ENCODE results near the gene F2R.
"Not testable (repeated sequence)": the region's sequence is repeated elsewhere in the genome, so short reads cannot be mapped to it uniquely, and the experiment has no call there.

F2R gene

GRCh38 chr5:76724871-76725270, 8.9 kb downstream of the F2R start:
- Histone ChIP-seq H3K27me3 (ENCODE audit: insufficient read depth, low read length) (no peaks in the 10 kb centered on the region), H3K4me3 (ENCODE audit: low read length) (no peak overlapping the region), H3K9me3 (ENCODE audit: insufficient read depth, low read depth, low read length) (peaks cover 16% of the 10 kb centered on the region), H3K27ac (ENCODE audit: low read length) (no peak overlapping the region), H3K4me1 (ENCODE audit: insufficient read depth, low read length) (peaks cover 3% of the 10 kb centered on the region; the same call in 1 of the 2 replicates), H3K9ac (ENCODE audit: low read depth, low read length) (no peak overlapping the region), H3K36me3 (ENCODE audit: insufficient read depth, low read depth, low read length) (peaks cover 14% of the 10 kb centered on the region; the same call in 1 of the 2 replicates)

- Histone ChIP-seq H3K9me3 (ENCODE audit: insufficient read depth, low read depth, low read length) (peaks cover 21% of the 10 kb centered on the region), H3K27ac (ENCODE audit: low read length) (no peak overlapping the region), H3K27me3 (ENCODE audit: insufficient read depth, low read length) (no peaks in the 10 kb centered on the region), H3K36me3 (ENCODE audit: insufficient read depth, low read depth, low read length) (peaks cover 39% of the 10 kb centered on the region), H3K9ac (ENCODE audit: low read depth, low read length) (no peak overlapping the region), H3K4me3 (ENCODE audit: low read length) (no peak overlapping the region), H3K4me1 (ENCODE audit: insufficient read depth, low read length) (peaks cover 3% of the 10 kb centered on the region; the same call in 1 of the 2 replicates)
These were observed 13.0 kb downstream of the F2R start for GRCh38 chr5:76728965-76729364.

- Histone ChIP-seq H3K36me3 (ENCODE audit: insufficient read depth, low read depth, low read length) (peaks cover 46% of the 10 kb centered on the region), H3K27me3 (ENCODE audit: insufficient read depth, low read length) (no peaks in the 10 kb centered on the region), H3K9me3 (ENCODE audit: insufficient read depth, low read depth, low read length) (peaks cover 21% of the 10 kb centered on the region), H3K4me1 (ENCODE audit: insufficient read depth, low read length) (peaks cover 2% of the 10 kb centered on the region; the same call in 1 of the 2 replicates), H3K4me3 (ENCODE audit: low read length) (no peak overlapping the region), H3K9ac (ENCODE audit: low read depth, low read length) (no peak overlapping the region), H3K27ac (ENCODE audit: low read length) (no peak overlapping the region)
These were observed 13.7 kb downstream of the F2R start for GRCh38 chr5:76729373-76730290.

GRCh38 chr5:76732405-76733048, 16.6 kb downstream of the F2R start:
- Histone ChIP-seq H3K36me3 (ENCODE audit: insufficient read depth, low read depth, low read length) (peaks cover 43% of the 10 kb centered on the region), H3K9ac (ENCODE audit: low read depth, low read length) (no peak overlapping the region)

GRCh38 chr5:76733049-76733417, 17.1 kb downstream of the F2R start:
- peaks cover 21% of the 10 kb centered on the region for H3K9me3 ChIP-seq (ENCODE audit: insufficient read depth, low read depth, low read length)
- H3K36me3 ChIP-seq (ENCODE audit: insufficient read depth, low read depth, low read length) = peaks cover 43% of the 10 kb centered on the region
- no peak overlapping the region for H3K4me3 ChIP-seq (ENCODE audit: low read length)
- H3K9ac ChIP-seq (ENCODE audit: low read depth, low read length) = no peak overlapping the region
- H3K27ac ChIP-seq (ENCODE audit: low read length) = no peak overlapping the region
- H3K27me3 ChIP-seq (ENCODE audit: insufficient read depth, low read length) = no peaks in the 10 kb centered on the region
- H3K4me1 ChIP-seq (ENCODE audit: insufficient read depth, low read length) = no peaks in the 10 kb centered on the region

More at GRCh38 chr5:76732405-76733048, 16.6 kb downstream of the F2R start:
- no peak overlapping the region for H3K4me3 ChIP-seq (ENCODE audit: low read length)
- H3K4me1 ChIP-seq (ENCODE audit: insufficient read depth, low read length) = no peaks in the 10 kb centered on the region
- H3K9me3 ChIP-seq (ENCODE audit: insufficient read depth, low read depth, low read length) = peaks cover 21% of the 10 kb centered on the region
- H3K27ac ChIP-seq (ENCODE audit: low read length) = no peak overlapping the region
- no peaks in the 10 kb centered on the region for H3K27me3 ChIP-seq (ENCODE audit: insufficient read depth, low read length)

- H3K27ac ChIP-seq (ENCODE audit: low read length) = no peak overlapping the region
- no peak overlapping the region for H3K9ac ChIP-seq (ENCODE audit: low read depth, low read length)
- H3K36me3 ChIP-seq (ENCODE audit: insufficient read depth, low read depth, low read length) = peaks cover 24% of the 10 kb centered on the region
- no peaks in the 10 kb centered on the region for H3K27me3 ChIP-seq (ENCODE audit: insufficient read depth, low read length)
- H3K9me3 ChIP-seq (ENCODE audit: insufficient read depth, low read depth, low read length) = no peaks in the 10 kb centered on the region
- H3K4me3 ChIP-seq (ENCODE audit: low read length) = no peak overlapping the region
- no peaks in the 10 kb centered on the region for H3K4me1 ChIP-seq (ENCODE audit: insufficient read depth, low read length)
These were observed 20.0 kb downstream of the F2R start for GRCh38 chr5:76735762-76736545.

GRCh38 chr5:76736679-76737556, 21.0 kb downstream of the F2R start:
- no peaks in the 10 kb centered on the region for H3K4me1 ChIP-seq (ENCODE audit: insufficient read depth, low read length)
- H3K36me3 ChIP-seq (ENCODE audit: insufficient read depth, low read depth, low read length) = peaks cover 24% of the 10 kb centered on the region
- no peak overlapping the region for H3K27ac ChIP-seq (ENCODE audit: low read length)
- H3K27me3 ChIP-seq (ENCODE audit: insufficient read depth, low read length) = no peaks in the 10 kb centered on the region
- no peak overlapping the region for H3K9ac ChIP-seq (ENCODE audit: low read depth, low read length)
- no peak overlapping the region for H3K4me3 ChIP-seq (ENCODE audit: low read length)
- no peaks in the 10 kb centered on the region for H3K9me3 ChIP-seq (ENCODE audit: insufficient read depth, low read depth, low read length)

- Histone ChIP-seq H3K27me3 (ENCODE audit: insufficient read depth, low read length) (no peaks in the 10 kb centered on the region), H3K4me3 (ENCODE audit: low read length) (no peak overlapping the region), H3K4me1 (ENCODE audit: insufficient read depth, low read length) (no peaks in the 10 kb centered on the region), H3K27ac (ENCODE audit: low read length) (no peak overlapping the region), H3K9me3 (ENCODE audit: insufficient read depth, low read depth, low read length) (no peaks in the 10 kb centered on the region), H3K36me3 (ENCODE audit: insufficient read depth, low read depth, low read length) (peaks cover 17% of the 10 kb centered on the region), H3K9ac (ENCODE audit: low read depth, low read length) (no peak overlapping the region)
These were observed 21.9 kb downstream of the F2R start for GRCh38 chr5:76737846-76738245.

- not testable (repeated sequence) for H3K9me3 ChIP-seq (ENCODE audit: insufficient read depth, low read depth, low read length); H3K4me3 ChIP-seq (ENCODE audit: low read length); H3K4me1 ChIP-seq (ENCODE audit: insufficient read depth, low read length); H3K36me3 ChIP-seq (ENCODE audit: insufficient read depth, low read depth, low read length); H3K9ac ChIP-seq (ENCODE audit: low read depth, low read length); H3K27ac ChIP-seq (ENCODE audit: low read length); H3K27me3 ChIP-seq (ENCODE audit: insufficient read depth, low read length)
These were observed 25.6 kb downstream of the F2R start for GRCh38 chr5:76741506-76741905.

GRCh38 chr5:76742583-76742982, 26.7 kb downstream of the F2R start:
- Histone ChIP-seq H3K36me3 (ENCODE audit: insufficient read depth, low read depth, low read length) (no peaks in the 10 kb centered on the region), H3K4me1 (ENCODE audit: insufficient read depth, low read length) (no peaks in the 10 kb centered on the region), H3K27me3 (ENCODE audit: insufficient read depth, low read length) (no peaks in the 10 kb centered on the region), H3K27ac (ENCODE audit: low read length) (no peak overlapping the region), H3K4me3 (ENCODE audit: low read length) (no peak overlapping the region), H3K9me3 (ENCODE audit: insufficient read depth, low read depth, low read length) (no peaks in the 10 kb centered on the region), H3K9ac (ENCODE audit: low read depth, low read length) (no peak overlapping the region)

- H3K27ac ChIP-seq (ENCODE audit: low read length) = no peak overlapping the region
- no peaks in the 10 kb centered on the region for H3K27me3 ChIP-seq (ENCODE audit: insufficient read depth, low read length)
- H3K9me3 ChIP-seq (ENCODE audit: insufficient read depth, low read depth, low read length) = no peaks in the 10 kb centered on the region
- no peaks in the 10 kb centered on the region for H3K4me1 ChIP-seq (ENCODE audit: insufficient read depth, low read length)
- H3K9ac ChIP-seq (ENCODE audit: low read depth, low read length) = no peak overlapping the region
- H3K4me3 ChIP-seq (ENCODE audit: low read length) = no peak overlapping the region
- H3K36me3 ChIP-seq (ENCODE audit: insufficient read depth, low read depth, low read length) = no peaks in the 10 kb centered on the region
These were observed 28.7 kb downstream of the F2R start for GRCh38 chr5:76744632-76745031.
